ENCODE results near the gene AADACL3. TPM values are rescaled to one million over a fixed set of nuclear protein-coding genes. Genes with fewer than 3 reads are reported as not detected.

The AADACL3 gene
- total RNA-seq, 6 experiments from 2014 or later = not detected

DNA sequence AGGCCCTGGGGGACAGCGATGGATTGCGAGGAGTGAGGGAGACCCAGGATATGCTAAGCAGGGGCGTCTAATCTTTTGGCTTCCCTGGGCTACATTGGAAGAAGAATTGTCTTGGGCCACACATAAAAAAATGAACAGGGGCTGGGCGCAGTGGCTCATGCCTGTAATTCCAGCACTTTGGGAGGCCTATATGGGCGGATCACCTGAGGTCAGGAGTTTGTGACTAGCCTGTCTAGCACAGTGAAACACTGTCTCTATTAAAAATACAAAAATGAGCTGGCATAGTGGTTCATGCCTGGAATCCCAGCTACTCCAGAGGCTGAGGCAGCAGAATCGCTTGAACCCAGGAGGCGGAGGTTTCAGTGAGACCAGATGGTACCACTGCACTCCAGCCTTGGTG lies 46.9 kb downstream of the AADACL3 start:
- H3K9me3 ChIP-seq = no peaks in the 10 kb centered on the region
- ATAC-seq = no peak
- WGBS (ENCODE audit: insufficient coverage, low coverage, low lambda C conversion rate, missing lambda C conversion rate) = 52% methylated on average over 7 of the region's 7 CpGs
- H3K4me1 ChIP-seq = no peaks in the 10 kb centered on the region
- no peak for TF ChIP-seq POLR2A (IDR thresholded peaks at IDR 0.05)
- H3K27ac ChIP-seq = no peak overlapping the region
- intact Hi-C loops (cut with DNase I) = no loop called here
- no peaks in the 10 kb centered on the region for H3K36me3 ChIP-seq
- no peak overlapping the region for H3K4me3 ChIP-seq
- no peak for DNase-seq
- no peaks in the 10 kb centered on the region for H3K27me3 ChIP-seq

DNA sequence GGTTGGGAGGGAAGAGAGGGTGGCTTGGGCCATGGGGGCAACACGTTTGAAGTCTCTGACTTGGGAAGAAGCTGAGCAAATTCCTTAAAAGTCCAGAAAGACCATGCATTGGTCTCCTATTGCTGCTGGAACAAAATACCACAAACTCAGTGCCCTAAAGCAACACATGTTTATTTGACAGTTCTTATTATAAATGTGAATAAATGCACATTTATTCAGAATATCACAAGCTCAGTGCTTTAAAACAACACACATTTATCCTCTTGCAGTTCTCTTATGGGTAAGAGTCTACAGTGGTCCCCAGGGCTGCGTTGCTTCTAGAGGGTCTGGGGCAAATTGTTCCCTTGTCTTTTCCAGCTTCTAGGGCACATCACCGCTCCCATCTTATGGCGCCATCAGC lies 47.6 kb downstream of the AADACL3 start:
- DNase-seq (no peak), ATAC-seq (no peak)
- Histone ChIP-seq H3K4me3 (no peak overlapping the region), H3K27me3 (no peaks in the 10 kb centered on the region), H3K4me1 (no peaks in the 10 kb centered on the region), H3K36me3 (no peaks in the 10 kb centered on the region), H3K9me3 (no peaks in the 10 kb centered on the region), H3K27ac (no peak overlapping the region)
- intact Hi-C loops (cut with DNase I) = no loop called here
- TF ChIP-seq CTCF (IDR thresholded peaks at IDR 0.05) (no peak), POLR2A (IDR thresholded peaks at IDR 0.05) (no peak)
- 39% methylated on average over 4 of the region's 4 CpGs for WGBS (ENCODE audit: insufficient coverage, low coverage, low lambda C conversion rate, missing lambda C conversion rate)

GRCh38 chr1:12764016-12764415 lies 48.1 kb downstream of the AADACL3 start:
- H3K9me3 ChIP-seq = no peaks in the 10 kb centered on the region
- WGBS (ENCODE audit: insufficient coverage, low coverage, low lambda C conversion rate, missing lambda C conversion rate) = 37% methylated on average over 5 of the region's 5 CpGs
- intact Hi-C loops (cut with DNase I) = no loop called here
- no peaks in the 10 kb centered on the region for H3K36me3 ChIP-seq
- no peak overlapping the region for H3K4me3 ChIP-seq
- ATAC-seq (no peak), DNase-seq (no peak)
- no peak overlapping the region for H3K27ac ChIP-seq
- H3K4me1 ChIP-seq = no peaks in the 10 kb centered on the region
- H3K27me3 ChIP-seq = no peaks in the 10 kb centered on the region
- no peak for TF ChIP-seq CTCF (IDR thresholded peaks at IDR 0.05)
- no peak for TF ChIP-seq POLR2A (IDR thresholded peaks at IDR 0.05)

- no peak for DNase-seq
- no peaks in the 10 kb centered on the region for H3K27me3 ChIP-seq
- H3K9me3 ChIP-seq = no peaks in the 10 kb centered on the region
- WGBS (ENCODE audit: insufficient coverage, low coverage, low lambda C conversion rate, missing lambda C conversion rate) = 0% methylated on average over 1 of the region's 2 CpGs
- TF ChIP-seq POLR2A (IDR thresholded peaks at IDR 0.05) (no peak), CTCF (IDR thresholded peaks at IDR 0.05) (no peak)
- no peak for ATAC-seq
- no peaks in the 10 kb centered on the region for H3K36me3 ChIP-seq
- no peaks in the 10 kb centered on the region for H3K4me1 ChIP-seq
- no peak overlapping the region for H3K27ac ChIP-seq
- intact Hi-C loops (cut with DNase I) = no loop called here
- no peak overlapping the region for H3K4me3 ChIP-seq
Observed at GRCh38 chr1:12769031-12769430, 53.1 kb downstream of the AADACL3 start.

DNA sequence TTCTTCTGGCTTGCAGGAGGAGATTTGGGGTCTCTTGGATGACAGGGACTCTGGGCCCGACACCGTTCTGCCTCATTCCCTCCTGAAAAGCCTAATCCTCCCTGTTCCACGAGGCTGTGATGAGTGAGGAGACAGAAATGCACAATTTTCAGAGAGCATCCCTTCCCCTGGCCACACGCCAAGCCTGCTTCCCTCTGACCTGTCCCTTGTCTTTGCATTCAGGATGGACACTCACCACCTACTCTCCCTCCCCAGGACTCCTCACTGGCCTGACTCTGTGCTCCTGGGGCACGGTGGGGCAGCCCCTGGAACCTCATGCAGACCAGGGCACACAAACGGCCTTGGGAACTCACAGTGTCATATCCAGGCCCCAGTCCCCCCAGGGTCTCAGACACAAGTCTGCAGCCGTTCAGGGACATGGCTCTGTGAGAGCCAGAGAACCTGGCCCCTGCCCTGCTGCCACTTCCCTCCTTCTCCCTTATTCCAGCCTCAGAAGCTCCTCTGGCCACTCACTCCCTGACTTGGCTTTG lies 54.1 kb downstream of the AADACL3 start:
- no peak for DNase-seq
- ATAC-seq = no peak

More for the DNA sequence above, 54.1 kb downstream of the AADACL3 start:
- Histone ChIP-seq H3K27me3 (no peaks in the 10 kb centered on the region), H3K27ac (no peak overlapping the region), H3K4me3 (no peak overlapping the region), H3K4me1 (no peaks in the 10 kb centered on the region), H3K9me3 (no peaks in the 10 kb centered on the region), H3K36me3 (no peaks in the 10 kb centered on the region)
- intact Hi-C loops (cut with DNase I) = no loop called here
- no CpG with 5 or more reads among the region's 7 CpGs for WGBS (ENCODE audit: insufficient coverage, low coverage, low lambda C conversion rate, missing lambda C conversion rate)
- TF ChIP-seq POLR2A (IDR thresholded peaks at IDR 0.05) = no peak
- no peak for TF ChIP-seq CTCF (IDR thresholded peaks at IDR 0.05)
